Body of pancreas (tissue), 4 donors: ENCODE results near the gene KRT82.
"Not testable (repeated sequence)": the region's sequence is repeated elsewhere in the genome, so short reads cannot be mapped to it uniquely, and the experiment has no call there.

ENCODE experiments used
- POLR2A ChIP-seq, 3 donors: fragments of 450-650 bp; IDR thresholded peaks; one replicate each; pipeline ENCODE4 v1.6.1; 2016; ENCODE audit warnings: antibody characterized with exemption in 3 of 3, mild to moderate bottlenecking in 2 of 3
- TF ChIP-seq, protein P1 (sequence below), 7 experiments: fragments of 450-650 bp in 4 of 7; fragments of 200-600 bp in 3 of 7; sonication (generic) in 3 of 7; IDR thresholded peaks; one replicate each; pipeline ENCODE4 v1.5.1; 2016 to 2019; ENCODE audit warnings: antibody characterized with exemption in 7 of 7

DNA sequence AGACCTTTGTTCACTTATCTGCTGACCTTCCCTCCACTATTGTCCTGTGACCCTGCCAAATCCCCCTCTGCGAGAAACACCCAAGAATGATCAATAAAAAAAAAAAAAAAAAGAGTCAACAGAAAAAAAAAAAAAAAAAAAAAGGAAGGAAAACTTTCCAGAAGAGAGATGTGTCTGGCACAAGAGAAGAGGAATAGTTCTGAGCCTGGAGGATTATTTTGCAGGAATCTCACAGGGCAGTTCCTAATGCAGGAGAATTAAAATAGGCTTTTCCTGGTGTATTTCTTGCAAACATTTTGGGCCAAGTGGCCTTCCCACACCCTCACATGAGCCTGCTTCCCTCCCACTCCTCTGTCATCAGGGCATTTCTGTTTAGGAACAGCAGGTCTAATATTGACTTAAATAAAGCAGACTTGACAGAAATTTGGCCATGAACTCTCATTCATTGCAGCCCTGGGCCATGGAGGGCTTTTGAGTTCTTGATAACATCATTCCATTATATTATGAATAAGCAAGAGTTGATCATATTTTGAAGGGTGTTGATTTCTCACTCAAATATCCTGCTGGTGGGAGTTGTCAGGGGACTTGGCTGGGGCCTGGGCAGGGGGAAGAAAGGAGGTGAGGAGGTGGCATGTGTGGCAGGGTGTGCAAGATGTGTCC is 4.6 kb upstream of the KRT82 start:
- TF ChIP-seq, protein P1, sequence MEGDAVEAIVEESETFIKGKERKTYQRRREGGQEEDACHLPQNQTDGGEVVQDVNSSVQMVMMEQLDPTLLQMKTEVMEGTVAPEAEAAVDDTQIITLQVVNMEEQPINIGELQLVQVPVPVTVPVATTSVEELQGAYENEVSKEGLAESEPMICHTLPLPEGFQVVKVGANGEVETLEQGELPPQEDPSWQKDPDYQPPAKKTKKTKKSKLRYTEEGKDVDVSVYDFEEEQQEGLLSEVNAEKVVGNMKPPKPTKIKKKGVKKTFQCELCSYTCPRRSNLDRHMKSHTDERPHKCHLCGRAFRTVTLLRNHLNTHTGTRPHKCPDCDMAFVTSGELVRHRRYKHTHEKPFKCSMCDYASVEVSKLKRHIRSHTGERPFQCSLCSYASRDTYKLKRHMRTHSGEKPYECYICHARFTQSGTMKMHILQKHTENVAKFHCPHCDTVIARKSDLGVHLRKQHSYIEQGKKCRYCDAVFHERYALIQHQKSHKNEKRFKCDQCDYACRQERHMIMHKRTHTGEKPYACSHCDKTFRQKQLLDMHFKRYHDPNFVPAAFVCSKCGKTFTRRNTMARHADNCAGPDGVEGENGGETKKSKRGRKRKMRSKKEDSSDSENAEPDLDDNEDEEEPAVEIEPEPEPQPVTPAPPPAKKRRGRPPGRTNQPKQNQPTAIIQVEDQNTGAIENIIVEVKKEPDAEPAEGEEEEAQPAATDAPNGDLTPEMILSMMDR (IDR thresholded peaks at IDR 0.05) = not testable (repeated sequence)
- TF ChIP-seq POLR2A (IDR thresholded peaks at IDR 0.05) = not testable (repeated sequence)
